Jurkat, Clone E6-1 (cell line): ENCODE data around the gene MTG2.

Experiments
- DNase-seq: peaks from one replicate; pipeline ENCODE4 v3.0.0-alpha.2; 2011; ENCODE audit warnings: low read depth, low spot score
- H3K4me3 ChIP-seq: 2 replicates; pipeline ENCODE4 v1.5.1; 2011; ENCODE audit warnings: mild to moderate bottlenecking, low read length, control low read depth, moderate library complexity

Gene MTG2

DNA sequence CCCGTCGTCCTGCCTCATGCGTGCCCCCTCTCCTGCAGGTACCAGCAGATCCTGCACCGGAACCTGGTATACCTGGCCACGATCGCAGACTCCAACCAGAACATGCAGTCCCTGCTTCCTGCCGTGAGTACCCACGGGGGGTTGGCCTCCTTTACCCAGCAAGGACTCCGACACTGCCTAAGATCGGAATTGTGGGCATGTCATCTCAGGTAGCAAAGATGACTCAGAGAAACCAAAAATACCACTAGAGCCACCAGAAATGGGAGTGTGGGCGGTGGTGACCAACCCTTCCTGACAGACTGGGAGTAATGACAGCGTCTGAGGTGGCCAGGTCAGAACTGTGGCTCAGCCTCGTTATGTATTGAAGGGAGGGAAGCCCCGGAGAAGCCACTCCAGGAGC is 23.0 kb upstream of the MTG2 start:
- no peak overlapping the region for H3K4me3 ChIP-seq
- DNase-seq, result no peak

DNA sequence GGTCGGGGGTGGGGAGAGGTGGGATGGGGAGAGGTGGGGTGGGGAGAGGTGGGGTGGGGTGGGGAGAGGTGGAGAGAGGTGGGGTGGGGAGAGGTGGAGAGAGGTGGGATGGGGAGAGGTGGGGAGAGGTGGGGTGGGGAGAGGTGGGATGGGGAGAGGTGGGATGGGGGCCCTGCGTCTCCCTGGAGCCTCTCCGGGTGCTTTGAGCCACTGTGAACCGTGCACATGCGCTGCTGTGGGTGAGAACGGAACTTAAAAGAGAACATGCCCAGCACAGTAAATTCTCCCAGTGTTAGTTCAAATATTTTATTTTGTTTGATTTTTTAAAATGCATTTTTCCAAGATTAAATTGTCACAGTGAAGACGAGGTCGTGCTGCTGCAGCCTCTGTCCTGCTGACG is 22.6 kb upstream of the MTG2 start:
- no peak overlapping the region for H3K4me3 ChIP-seq
- no peak for DNase-seq

DNA sequence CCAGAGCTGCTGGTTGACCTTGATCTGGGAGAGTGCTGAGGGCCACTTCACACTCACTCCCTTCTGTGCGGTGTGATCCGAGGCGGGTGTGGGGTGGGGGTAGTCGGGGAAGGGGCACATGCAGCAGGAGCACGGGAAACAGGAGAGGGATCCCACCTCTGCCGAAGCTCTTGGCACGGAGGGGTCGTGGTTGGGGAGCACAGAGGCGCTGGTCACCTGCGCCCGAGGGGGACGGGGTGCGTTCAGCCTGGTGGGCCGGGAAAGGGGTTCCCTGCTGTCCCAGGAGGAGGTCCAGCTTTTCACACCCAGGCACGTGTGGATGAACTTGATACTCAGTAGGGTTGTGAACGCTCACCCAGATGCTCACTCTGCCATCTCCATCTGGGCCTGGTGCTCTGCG is 22.0 kb upstream of the MTG2 start:
- H3K4me3 ChIP-seq, result no peak overlapping the region
- DNase-seq, result no peak

DNA sequence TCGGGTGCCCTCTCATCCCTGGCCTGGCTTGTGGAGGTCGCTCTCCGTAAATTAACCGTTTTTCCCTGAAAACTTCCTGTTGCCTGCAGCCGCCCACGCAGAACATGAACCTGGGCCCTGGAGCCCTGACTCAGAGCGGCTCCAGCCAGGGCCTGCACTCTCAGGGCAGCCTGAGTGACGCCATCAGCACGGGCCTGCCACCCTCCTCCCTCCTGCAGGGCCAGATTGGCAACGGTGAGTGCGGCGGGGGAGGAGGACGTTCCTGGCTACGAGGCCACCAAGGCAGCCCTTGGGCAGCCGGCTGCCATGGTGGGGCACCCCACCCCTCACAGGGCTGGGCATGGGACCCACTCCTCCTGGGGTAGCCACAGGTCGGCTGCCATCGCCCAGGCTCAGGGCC is 21.5 kb upstream of the MTG2 start:
- no peak for DNase-seq
- H3K4me3 ChIP-seq, result no peak overlapping the region

- DNase-seq, result no peak
- no peak overlapping the region for H3K4me3 ChIP-seq
Observed at GRCh38 chr20:62162765-62163484, 19.9 kb upstream of the MTG2 start.

DNA sequence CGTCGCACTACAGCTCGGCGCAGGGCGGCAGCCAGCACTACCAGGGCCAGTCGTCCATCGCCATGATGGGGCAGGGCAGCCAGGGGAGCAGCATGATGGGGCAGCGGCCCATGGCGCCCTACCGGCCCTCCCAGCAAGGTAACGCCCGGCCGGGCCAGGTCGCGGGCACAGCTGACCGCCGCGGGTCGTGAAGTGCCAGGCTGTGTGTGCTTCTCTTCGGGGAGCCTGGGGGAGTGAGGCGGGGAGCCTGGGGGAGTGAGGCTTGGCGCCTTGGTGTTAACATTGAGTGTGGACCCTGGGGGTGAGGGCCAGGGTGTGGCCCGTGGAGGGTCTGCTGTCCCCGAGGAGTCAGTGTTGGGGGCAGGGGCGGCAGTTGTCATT is 19.4 kb upstream of the MTG2 start:
- no peak for DNase-seq
- no peak overlapping the region for H3K4me3 ChIP-seq

DNA sequence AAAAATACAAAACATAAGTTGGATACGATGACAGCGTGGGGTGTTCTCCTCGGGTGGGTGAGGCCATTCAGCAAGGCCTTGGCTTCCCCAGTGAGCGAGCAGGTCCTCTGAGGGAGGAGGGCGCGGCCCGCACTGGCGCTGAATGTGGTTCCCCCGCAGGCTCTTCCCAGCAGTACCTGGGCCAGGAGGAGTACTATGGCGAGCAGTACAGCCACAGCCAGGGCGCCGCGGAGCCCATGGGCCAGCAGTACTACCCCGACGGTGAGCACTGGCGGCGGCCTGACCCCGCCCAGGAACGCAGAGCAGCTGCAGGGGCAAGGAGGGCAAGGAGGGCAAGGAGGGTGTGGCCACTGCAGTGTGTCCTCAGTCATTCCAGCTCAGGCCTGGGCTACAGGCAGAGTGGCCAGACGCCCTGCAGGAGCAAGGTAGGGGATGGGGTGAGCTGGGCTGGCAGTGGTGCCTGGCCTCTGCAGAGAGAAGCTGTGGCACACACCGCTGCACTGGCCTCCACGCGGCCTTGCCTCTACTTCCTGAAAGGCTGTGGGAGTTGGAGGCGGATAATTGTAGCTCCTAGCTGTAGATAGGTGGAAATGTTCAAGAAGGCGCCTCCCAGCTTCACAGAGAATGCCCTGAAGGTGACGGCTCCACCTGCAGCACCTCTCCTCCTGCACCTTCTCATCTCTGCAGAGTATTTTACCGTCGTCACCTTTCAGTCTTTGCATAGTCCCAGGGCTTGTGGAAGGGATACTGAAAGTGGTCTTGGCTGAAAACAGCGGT is 18.7 kb upstream of the MTG2 start:
- no peak overlapping the region for H3K4me3 ChIP-seq
- DNase-seq, result no peak

DNA sequence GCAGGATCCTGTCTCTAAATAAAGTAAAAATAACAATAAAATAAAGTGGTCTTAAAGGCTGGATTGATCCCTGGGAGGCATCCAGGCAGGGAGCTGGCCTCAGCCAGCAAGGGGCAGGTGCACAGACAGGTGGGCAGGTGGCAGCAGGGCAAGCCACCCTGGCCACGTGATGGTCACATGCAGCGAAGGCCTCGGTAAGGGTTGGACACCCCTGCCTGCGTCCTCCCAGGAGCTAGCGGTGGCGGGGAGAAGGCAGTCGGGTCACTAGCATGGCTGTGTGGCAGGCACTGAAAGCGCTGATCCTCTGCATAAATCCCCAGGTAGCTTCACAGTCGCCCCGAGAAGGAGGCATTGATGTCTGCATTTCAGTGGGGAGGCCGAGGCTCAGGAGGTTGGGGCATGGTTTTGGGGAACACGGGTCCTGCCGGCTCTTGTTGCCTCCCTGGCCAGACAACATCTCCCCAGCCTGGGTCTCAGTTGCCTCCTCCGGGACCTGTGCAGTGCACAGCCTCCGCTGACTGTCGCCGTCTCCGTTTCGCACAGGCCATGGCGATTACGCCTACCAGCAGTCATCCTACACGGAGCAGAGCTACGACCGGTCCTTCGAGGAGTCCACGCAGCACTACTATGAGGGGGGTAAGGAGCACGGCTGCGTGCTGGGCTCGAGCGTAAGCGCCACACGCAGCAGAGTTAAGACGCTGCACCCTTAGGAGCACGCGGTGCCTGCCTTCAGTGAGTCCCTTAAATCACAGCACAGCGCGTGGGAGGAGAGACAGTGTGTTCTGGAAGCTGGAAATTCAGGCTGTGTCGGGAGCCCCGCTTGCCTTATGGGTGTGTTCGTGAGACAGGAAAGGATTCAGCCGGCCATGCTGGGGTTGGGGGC is 17.7 kb upstream of the MTG2 start:
- no peak for DNase-seq
- H3K4me3 ChIP-seq, result no peak overlapping the region

DNA sequence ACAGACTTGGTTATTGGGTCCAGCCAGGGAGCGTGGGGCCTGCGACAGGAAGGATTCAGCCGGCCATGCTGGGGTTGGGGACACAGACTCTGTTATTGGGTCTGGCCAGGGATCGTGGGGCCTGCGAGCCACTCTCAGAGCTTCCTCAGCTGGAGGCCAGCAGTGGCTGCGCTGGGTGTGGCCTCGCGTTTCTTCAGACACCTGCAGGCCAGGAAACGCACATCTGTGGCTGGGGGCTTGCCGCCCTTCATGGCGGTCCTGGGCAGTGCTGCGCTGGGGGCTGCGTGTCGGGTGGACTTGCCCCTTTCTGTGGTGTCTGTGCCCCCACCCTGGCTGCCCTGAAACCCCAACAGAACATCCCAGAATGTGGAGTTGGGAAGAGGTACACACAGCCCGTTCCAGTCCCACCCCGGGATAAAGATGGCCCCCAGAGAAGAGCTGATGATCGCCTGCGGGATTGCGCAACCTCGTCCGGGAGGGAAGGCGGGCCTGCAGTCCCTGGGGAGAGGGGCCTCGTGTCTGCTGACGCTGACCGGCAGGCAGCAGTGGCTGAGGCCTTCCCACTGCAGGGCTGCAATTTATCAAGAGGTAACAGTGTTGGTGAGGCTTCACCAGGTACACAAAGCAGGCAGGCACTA is 16.9 kb upstream of the MTG2 start:
- H3K4me3 ChIP-seq, result no peak overlapping the region
- DNase-seq, result no peak

DNA sequence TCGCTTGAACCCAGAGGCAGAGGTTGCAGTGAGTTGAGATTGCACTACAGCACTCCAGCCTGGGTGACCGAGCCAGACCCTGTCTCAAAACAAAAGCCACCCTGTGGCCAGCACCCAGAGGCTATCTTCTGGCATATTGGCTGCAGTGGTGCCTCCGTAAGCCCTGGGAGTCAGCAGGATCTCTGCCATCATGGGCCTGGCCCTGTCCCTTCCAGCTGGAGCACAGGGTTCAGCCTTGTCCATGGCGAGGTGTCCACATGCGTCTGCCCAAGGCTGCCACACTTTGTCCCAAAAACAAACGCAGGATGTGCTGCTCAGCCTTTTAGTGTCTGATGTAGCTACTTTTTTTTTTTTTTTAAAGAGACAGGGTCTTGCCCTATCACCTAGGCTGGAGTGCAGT is 15.4 kb upstream of the MTG2 start:
- no peak overlapping the region for H3K4me3 ChIP-seq
- DNase-seq, result no peak

DNA sequence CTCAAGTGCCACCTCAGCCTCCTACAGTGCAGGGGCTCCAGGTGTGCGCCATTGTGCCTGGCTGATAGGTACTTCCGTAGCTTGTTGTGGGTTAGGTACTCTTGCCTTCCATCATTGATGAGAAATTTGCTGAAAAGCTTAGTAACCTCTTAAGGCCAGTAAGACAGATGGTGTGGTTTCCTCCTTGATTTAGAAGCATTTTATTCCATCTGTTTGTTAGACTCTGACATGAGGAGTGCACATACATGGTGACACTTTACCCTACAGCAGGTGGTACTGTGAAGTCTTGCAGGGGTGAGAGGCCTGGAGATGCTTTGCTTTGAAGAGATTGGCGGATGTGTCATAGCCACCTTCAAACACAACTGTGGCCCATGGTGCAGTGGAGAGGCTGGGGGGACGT is 14.8 kb upstream of the MTG2 start:
- DNase-seq, result peak; percentile 19
- no peak overlapping the region for H3K4me3 ChIP-seq

DNA sequence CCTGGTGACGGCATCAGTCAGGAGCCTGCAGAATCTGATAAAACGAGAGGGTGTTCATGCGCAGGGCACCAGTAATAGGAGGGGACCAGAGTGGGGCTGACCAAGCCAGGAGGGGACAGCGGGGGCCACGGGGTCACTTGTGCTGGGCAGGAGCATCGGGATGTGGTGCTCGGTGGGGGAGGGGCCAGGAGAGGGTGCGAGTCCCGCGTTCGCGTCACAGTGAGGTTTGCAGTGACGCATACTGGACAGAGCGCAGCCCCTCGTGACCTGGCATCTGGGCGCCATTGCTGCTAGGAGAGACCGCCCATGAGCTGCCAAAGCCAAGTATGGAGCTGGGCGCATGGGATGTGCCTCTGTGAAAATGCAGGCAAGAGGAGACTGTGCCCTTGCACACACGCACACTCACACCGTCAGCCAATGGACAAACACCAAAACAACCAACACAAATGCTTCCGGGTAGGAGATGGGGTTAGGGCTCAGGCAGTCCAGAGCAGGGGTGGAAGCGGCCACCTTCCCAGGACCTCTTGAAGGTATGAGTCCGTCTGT is 13.9 kb upstream of the MTG2 start:
- no peak for DNase-seq
- H3K4me3 ChIP-seq, result no peak overlapping the region

GRCh38 chr20:62170536-62170935 is 12.3 kb upstream of the MTG2 start:
- no peak overlapping the region for H3K4me3 ChIP-seq
- no peak for DNase-seq

DNA sequence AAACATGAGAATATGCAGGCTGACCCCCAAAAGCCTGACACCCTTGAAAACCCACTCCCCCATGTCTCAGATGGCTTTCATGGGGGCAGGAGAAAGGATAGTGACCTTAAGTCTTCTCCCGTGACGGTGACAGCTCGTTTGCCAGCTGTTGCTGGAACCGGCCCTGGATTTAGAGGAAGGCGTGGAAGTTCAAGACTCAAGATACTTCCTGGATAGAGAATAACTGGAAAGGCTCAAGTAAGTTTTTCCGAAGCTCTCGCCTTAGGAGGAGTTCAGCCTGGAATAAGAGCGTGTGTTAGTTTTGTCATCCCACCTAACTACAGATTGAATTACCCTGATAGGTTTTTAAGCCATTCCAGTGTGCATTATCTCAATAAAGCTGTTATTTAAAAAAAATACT is 11.6 kb upstream of the MTG2 start:
- no peak for DNase-seq
- no peak overlapping the region for H3K4me3 ChIP-seq

GRCh38 chr20:62172666-62173065 is 10.2 kb upstream of the MTG2 start:
- no peak for DNase-seq
- H3K4me3 ChIP-seq, result no peak overlapping the region

DNA sequence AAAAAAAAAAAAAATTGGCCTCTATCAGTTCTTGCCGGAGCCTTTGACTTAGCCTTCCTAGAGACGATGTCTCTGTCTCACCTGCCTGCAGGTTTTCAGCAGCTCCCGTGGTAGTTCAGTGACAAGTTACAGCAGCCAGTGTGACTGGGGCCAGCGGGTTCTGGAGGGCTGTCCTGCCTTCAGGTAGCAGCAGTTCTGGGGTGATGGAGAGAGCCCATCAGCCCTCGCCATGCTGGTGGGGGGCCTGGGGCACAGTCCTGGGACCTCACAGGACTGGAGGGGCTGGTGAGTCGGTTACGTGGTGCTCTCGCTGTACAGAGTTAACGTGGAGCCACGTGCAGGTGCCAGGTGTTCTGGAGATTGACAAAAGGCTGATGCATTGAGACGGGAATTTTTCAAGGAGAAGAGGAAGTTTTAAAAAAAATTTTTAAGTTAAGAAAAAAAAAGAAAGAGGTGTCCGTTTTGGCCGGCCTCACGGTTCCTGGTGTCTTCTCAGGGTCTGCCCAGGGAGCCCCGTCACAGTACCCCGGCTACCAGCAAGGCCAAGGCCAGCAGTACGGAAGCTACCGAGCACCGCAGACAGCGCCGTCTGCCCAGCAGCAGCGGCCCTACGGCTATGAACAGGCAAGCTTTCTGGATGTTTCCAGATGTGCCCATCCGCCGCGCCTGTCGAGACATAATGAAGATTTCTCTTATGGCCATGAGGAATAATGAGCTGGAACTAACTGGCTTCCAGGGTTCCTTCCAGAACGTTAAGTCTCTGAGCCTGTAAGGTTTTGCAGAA is 8.6 kb upstream of the MTG2 start:
- no peak for DNase-seq

GRCh38 chr20:62174870-62175624 is 7.8 kb upstream of the MTG2 start:
- DNase-seq, result no peak
- no peak overlapping the region for H3K4me3 ChIP-seq

More for the DNA sequence above, 8.6 kb upstream of the MTG2 start:
- no peak overlapping the region for H3K4me3 ChIP-seq

GRCh38 chr20:62175711-62176110 is 7.1 kb upstream of the MTG2 start:
- no peak overlapping the region for H3K4me3 ChIP-seq
- no peak for DNase-seq
